HepG2 (cell line): ENCODE measurements around the gene REEP2. TPM values are rescaled to one million over a fixed set of nuclear protein-coding genes. Genes with fewer than 3 reads are reported as not detected.

Experiments used
- CENPBD1 ChIP-seq: sonication (generic); formaldehyde crosslinking; IDR thresholded peaks from 2 replicates; pipeline ENCODE4 v1.8.0; 2022; ENCODE audit warnings: missing genetic modification reagents, low read depth, mild to moderate bottlenecking, borderline replicate concordance
- CREB3 ChIP-seq: sonication (generic); formaldehyde crosslinking; IDR thresholded peaks from 2 replicates; pipeline ENCODE4 v1.5.0; 2020; ENCODE audit warnings: missing genetic modification reagents
- CTCF ChIP-seq: sonication (generic); formaldehyde crosslinking; IDR thresholded peaks from 2 replicates; pipeline ENCODE4 v1.5.0; 2020; ENCODE audit warnings: mild to moderate bottlenecking, missing genetic modification reagents, moderate library complexity
- EHMT2 ChIP-seq: fragments of 200-600 bp; sonication (generic); IDR thresholded peaks from 2 replicates; pipeline ENCODE4 v1.7.0; 2017; ENCODE audit warnings: antibody characterized with exemption, low read depth, low read length, borderline replicate concordance
- ELF4 ChIP-seq: sonication (generic); formaldehyde crosslinking; IDR thresholded peaks from 2 replicates; pipeline ENCODE4 v1.5.0; 2020; ENCODE audit warnings: missing genetic modification reagents, mild to moderate bottlenecking, moderate library complexity, borderline replicate concordance
- GLI4 ChIP-seq: sonication (generic); formaldehyde crosslinking; IDR thresholded peaks from 2 replicates; pipeline ENCODE4 v1.5.1; 2020; ENCODE audit warnings: missing genetic modification reagents, mild to moderate bottlenecking, moderate library complexity, borderline replicate concordance
- HNRNPUL1 ChIP-seq: fragments of 200-400 bp; formaldehyde crosslinking; IDR thresholded peaks from 2 replicates; pipeline ENCODE4 v1.6.1; 2017; ENCODE audit warnings: low read depth, mild to moderate bottlenecking, low read length, moderate library complexity
- MXD3 ChIP-seq: IDR thresholded peaks from 2 replicates; pipeline ENCODE4 v1.6.1; 2016; ENCODE audit warnings: mild to moderate bottlenecking, missing biosample characterization, missing genetic modification reagents
- SNAPC5 ChIP-seq: sonication (generic); formaldehyde crosslinking; IDR thresholded peaks from 2 replicates; pipeline ENCODE4 v1.8.1; 2023; ENCODE audit warnings: mild to moderate bottlenecking, missing genetic modification reagents, borderline replicate concordance
- TRAFD1 ChIP-seq: sonication (generic); formaldehyde crosslinking; IDR thresholded peaks from 2 replicates; pipeline ENCODE4 v1.5.1; 2020; ENCODE audit warnings: missing genetic modification reagents, mild to moderate bottlenecking, borderline replicate concordance
- ZBTB39 ChIP-seq: sonication (generic); formaldehyde crosslinking; IDR thresholded peaks from 2 replicates; pipeline ENCODE4 v1.5.0; 2020; ENCODE audit warnings: missing genetic modification reagents
- ZMYM4 ChIP-seq: sonication (generic); formaldehyde crosslinking; IDR thresholded peaks from 2 replicates; pipeline ENCODE4 v1.8.1; 2023; ENCODE audit warnings: mild to moderate bottlenecking, missing genetic modification reagents
- ZNF354B ChIP-seq: sonication (generic); formaldehyde crosslinking; IDR thresholded peaks from 2 replicates; pipeline ENCODE4 v1.8.0; 2022; ENCODE audit warnings: mild to moderate bottlenecking, missing genetic modification reagents
- ZNF543 ChIP-seq: sonication (generic); formaldehyde crosslinking; IDR thresholded peaks from 2 replicates; pipeline ENCODE4 v1.4.0; 2020; ENCODE audit warnings: mild to moderate bottlenecking, missing genetic modification reagents
- ZNF564 ChIP-seq: sonication (generic); formaldehyde crosslinking; IDR thresholded peaks from 2 replicates; pipeline ENCODE4 v1.8.1; 2023; ENCODE audit warnings: mild to moderate bottlenecking, missing genetic modification reagents
- ZNF598 ChIP-seq: sonication (generic); formaldehyde crosslinking; IDR thresholded peaks from 2 replicates; pipeline ENCODE4 v1.5.1; 2020; ENCODE audit warnings: mild to moderate bottlenecking, missing genetic modification reagents, borderline replicate concordance
- ZNF740 ChIP-seq: sonication (generic); formaldehyde crosslinking; IDR thresholded peaks from 2 replicates; pipeline ENCODE4 v1.4.0; 2020; ENCODE audit warnings: missing genetic modification reagents
- ZNF790 ChIP-seq: sonication (generic); formaldehyde crosslinking; IDR thresholded peaks from 2 replicates; pipeline ENCODE4 v1.8.0; 2022; ENCODE audit warnings: missing genetic modification reagents, mild to moderate bottlenecking, borderline replicate concordance
- ZNF879 ChIP-seq: sonication (generic); formaldehyde crosslinking; IDR thresholded peaks from 2 replicates; pipeline ENCODE4 v1.8.1; 2023; ENCODE audit warnings: missing genetic modification reagents
- polyA plus RNA-seq, 8 experiments: library from polyadenylated mRNA; depleted of rRNA in 3 of 8; stranded (reverse) in 7 of 8; unstranded in 1 of 8; fragments of >200 nt; fragmentation: Illumina TruSeq in 4 of 8; extraction: Trizol in 4 of 8; gene quantifications; 2 replicates each; pipeline versions ENCODE4 v1.2.1 to v1.2.3, GENCODE V29; 2011 to 2016; ENCODE audit warnings: low read depth in 4 of 8, missing spikeins in 1 of 8, mixed read lengths in 1 of 8; ENCODE audit not compliant: insufficient read depth in 1 of 8
- total RNA-seq, 5 experiments: library from RNA; depleted of rRNA; stranded (reverse); fragments of >200 nt; fragmentation: Illumina TruSeq; extraction: Trizol; gene quantifications; 2 replicates each; pipeline ENCODE4 v1.2.3, GENCODE V29; 2016; ENCODE audit warnings: low read depth in 1 of 5

Gene REEP2
- total and polyA plus RNA-seq, 2 of the 13 experiments (the other 11 are each of a cell fraction or from before 2014, with no cell fraction given) = 5.3 to 7.8 TPM

- TF ChIP-seq ZBTB39 (CRISPR knock-in tag) (no peak), CENPBD1 (no peak; the same call in 1 of the 2 replicates), ZNF740 (CRISPR knock-in tag) (no peak), ZMYM4 (CRISPR knock-in tag) (peak; percentile 42; the same call in 1 of the 2 replicates), ZNF879 (no peak; the same call in 1 of the 2 replicates), ZNF354B (CRISPR knock-in tag) (no peak), ZNF543 (peak; percentile 79; the same call in 1 of the 2 replicates), MXD3 (peak; percentile 72; the same call in 1 of the 2 replicates), GLI4 (CRISPR knock-in tag) (no peak), SNAPC5 (CRISPR knock-in tag) (peak; percentile 66; the same call in 1 of the 2 replicates), ELF4 (CRISPR knock-in tag) (no peak), ZNF564 (CRISPR knock-in tag) (no peak), ZNF790 (CRISPR knock-in tag) (no peak), EHMT2 (no peak), CTCF (CRISPR knock-in tag) (peak; percentile 2; the same call in 1 of the 2 replicates), TRAFD1 (no peak), CREB3 (CRISPR knock-in tag) (no peak; the same call in 1 of the 2 replicates), ZNF598 (CRISPR knock-in tag) (0 out of 2 replicates have a peak, but pooled peaks have one; percentile 28), HNRNPUL1 (no peak)
Measured at GRCh38 chr5:138491669-138492559, 53.1 kb downstream of the REEP2 start (continued).
